ENCODE results near the gene MAGED2.
"Not testable (repeated sequence)": the region's sequence is repeated elsewhere in the genome, so short reads cannot be mapped to it uniquely, and the experiment has no call there.

MAGED2 gene

GRCh38 chrX:54841184-54841874, 33.8 kb downstream of the MAGED2 start:
- not testable (repeated sequence) for H3K4me3 Mint-ChIP-seq

DNA sequence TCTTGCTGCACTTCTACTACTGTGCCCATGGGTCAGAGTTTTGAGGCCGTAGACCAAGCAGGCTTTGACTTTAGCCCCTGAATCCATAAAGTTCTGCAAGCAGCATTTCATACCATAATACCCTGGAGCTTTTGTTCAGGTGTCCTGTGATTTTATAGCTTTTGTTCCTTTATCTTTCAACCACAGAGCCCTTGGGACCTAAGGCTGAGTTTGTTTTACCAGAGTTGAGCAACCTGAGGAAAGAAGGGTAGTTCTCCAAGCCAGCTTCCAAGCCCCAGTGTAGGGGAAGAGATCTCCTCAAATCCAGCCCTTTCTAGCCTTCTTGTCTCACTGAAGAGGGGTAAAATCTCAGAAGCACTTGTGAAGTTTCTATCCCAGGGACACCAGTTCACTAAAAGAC, 35.1 kb downstream of the MAGED2 start:
- Mint-ChIP-seq H3K27ac (no peak overlapping the region), H3K4me3 (no peak overlapping the region), H3K36me3 (ENCODE audit: low read depth) (no peaks in the 10 kb centered on the region), H3K4me1 (no peaks in the 10 kb centered on the region), H3K9me3 (no peaks in the 10 kb centered on the region), H3K27me3 (no peaks in the 10 kb centered on the region)
- no peak for ATAC-seq
- DNase-seq: no peak

More at GRCh38 chrX:54841184-54841874, 33.8 kb downstream of the MAGED2 start:
- H3K4me1 Mint-ChIP-seq; H3K27ac Mint-ChIP-seq; H3K9me3 Mint-ChIP-seq; DNase-seq; H3K27me3 Mint-ChIP-seq; ATAC-seq; H3K36me3 Mint-ChIP-seq (ENCODE audit: low read depth): not testable (repeated sequence)

DNA sequence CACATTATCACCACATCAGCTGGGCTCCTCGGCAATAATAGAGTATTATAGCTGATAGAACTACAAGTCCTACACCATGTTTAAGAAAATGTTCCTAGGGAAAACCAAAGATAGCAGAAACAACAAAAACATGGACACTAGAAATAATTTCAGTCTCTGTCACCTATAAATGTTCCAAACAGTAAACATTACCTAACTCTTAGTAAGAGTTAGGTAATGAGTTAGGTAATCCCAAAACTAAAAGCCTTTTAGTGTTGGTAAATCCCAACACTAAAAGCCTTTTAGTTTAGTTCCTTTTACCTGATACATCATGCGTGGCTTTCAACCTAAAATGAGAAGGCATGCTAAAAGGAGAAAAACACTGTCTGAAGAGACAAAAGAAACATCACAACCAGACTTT, 35.5 kb downstream of the MAGED2 start:
- Mint-ChIP-seq H3K4me1 (no peaks in the 10 kb centered on the region), H3K27ac (no peak overlapping the region), H3K4me3 (no peak overlapping the region), H3K27me3 (no peaks in the 10 kb centered on the region), H3K9me3 (no peaks in the 10 kb centered on the region), H3K36me3 (ENCODE audit: low read depth) (no peaks in the 10 kb centered on the region)
- DNase-seq (no peak), ATAC-seq (no peak)

DNA sequence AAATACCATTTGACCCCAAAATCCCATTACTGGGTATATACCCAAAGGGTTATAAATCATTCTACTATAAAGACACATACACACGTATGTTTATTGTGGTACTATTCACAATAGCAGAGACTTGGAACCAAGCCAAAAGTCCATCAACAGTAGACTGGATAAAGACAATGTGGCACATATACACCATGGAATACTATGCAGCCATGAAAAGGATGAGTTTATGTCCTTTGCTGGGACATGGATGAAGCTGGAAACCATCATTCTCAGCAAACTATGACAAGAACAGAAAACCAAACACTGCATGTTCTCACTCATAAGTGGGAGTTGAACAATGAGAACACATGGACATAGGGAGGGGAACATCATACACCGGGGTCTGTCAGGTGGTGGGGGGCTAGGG, 40.2 kb downstream of the MAGED2 start:
- H3K36me3 Mint-ChIP-seq (ENCODE audit: low read depth); H3K27me3 Mint-ChIP-seq; DNase-seq; ATAC-seq; H3K4me3 Mint-ChIP-seq; H3K27ac Mint-ChIP-seq; H3K9me3 Mint-ChIP-seq; H3K4me1 Mint-ChIP-seq: not testable (repeated sequence)

DNA sequence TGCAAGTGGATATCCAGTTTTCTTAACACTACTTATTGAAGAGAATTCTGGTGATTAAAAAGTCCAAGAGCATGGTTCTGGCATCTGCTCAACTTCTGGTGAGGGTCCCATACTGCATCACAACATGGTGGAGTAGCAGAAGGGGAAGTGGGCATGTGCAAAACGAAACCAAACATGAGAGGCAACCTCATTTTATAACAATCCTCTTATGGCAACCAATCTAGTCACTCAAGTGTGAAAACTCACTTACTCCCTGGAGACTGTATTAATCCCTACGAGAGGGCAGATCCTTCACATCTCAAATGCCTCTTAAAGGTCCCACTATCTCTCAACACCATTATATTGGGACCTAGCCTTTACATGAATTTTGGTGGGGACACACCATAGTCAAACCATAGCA, 57.7 kb downstream of the MAGED2 start:
- peaks cover 8% of the 10 kb centered on the region for H3K9me3 Mint-ChIP-seq
- H3K4me1 Mint-ChIP-seq: no peaks in the 10 kb centered on the region
- no peak overlapping the region for H3K4me3 Mint-ChIP-seq
- DNase-seq (no peak), ATAC-seq (no peak)
- peaks cover 2% of the 10 kb centered on the region for H3K36me3 Mint-ChIP-seq (ENCODE audit: low read depth)
- no peaks in the 10 kb centered on the region for H3K27me3 Mint-ChIP-seq
- no peak overlapping the region for H3K27ac Mint-ChIP-seq

Measured in activated naive CD8-positive, alpha-beta T cell treated with anti-CD3 and anti-CD28 coated beads, Interleukin-2, amount 50 U/mL, for 24 hours (primary cell).